Neural cell (in vitro differentiated cells): ENCODE measurements around the gene ENPP7. TPM values are rescaled to one million over a fixed set of nuclear protein-coding genes. Genes with fewer than 3 reads are reported as not detected.

Experiments
- H2AFZ ChIP-seq: fragments of 200-600, 300-800 bp; sonication (generic), shearing (Covaris generic); 2 replicates; pipeline ENCODE4 v1.6.0; 2014; ENCODE audit warnings: low read depth, mild to moderate bottlenecking, antibody characterized with exemption, low read length, moderate library complexity
- H3F3A ChIP-seq: fragments of 200-600 bp; shearing (Covaris generic); 2 replicates; pipeline ENCODE4 v1.6.1; 2016; ENCODE audit warnings: mild to moderate bottlenecking, moderate library complexity, mixed read lengths, antibody characterized with exemption, low read length; ENCODE audit not compliant: insufficient read depth, poor library complexity, severe bottlenecking
- H3K27ac ChIP-seq: fragments of 200-600, 300-800 bp; sonication (generic), shearing (Covaris generic); 2 replicates; pipeline ENCODE4 v1.5.1; 2014; ENCODE audit warnings: mild to moderate bottlenecking, low read length, moderate library complexity
- H3K27me3 ChIP-seq: fragments of 300-800, 200-600 bp; sonication (generic), shearing (Covaris generic); 2 replicates; pipeline ENCODE4 v1.6.0; 2014; ENCODE audit warnings: mild to moderate bottlenecking, low read depth, low read length, moderate library complexity; ENCODE audit not compliant: insufficient read depth
- H3K36me3 ChIP-seq: fragments of 300-800, 200-600 bp; sonication (generic), shearing (Covaris generic); 2 replicates; pipeline ENCODE4 v1.5.1; 2014; ENCODE audit warnings: mild to moderate bottlenecking, antibody characterized with exemption, low read length, moderate library complexity; ENCODE audit not compliant: insufficient read depth
- H3K4me2 ChIP-seq: fragments of 300-800, 200-600 bp; sonication (generic), shearing (Covaris generic); 2 replicates; pipeline ENCODE4 v1.6.0; 2014; ENCODE audit warnings: mild to moderate bottlenecking, low read length
- H3K4me3 ChIP-seq: fragments of 300-800, 200-600 bp; sonication (generic), shearing (Covaris generic); 2 replicates; pipeline ENCODE4 v1.5.1; 2014; ENCODE audit warnings: mild to moderate bottlenecking, low read length, moderate library complexity
- H3K79me2 ChIP-seq: fragments of 200-600 bp; shearing (Covaris generic); replicated peaks from 2 replicates; pipeline ENCODE4 v1.6.0; 2014; ENCODE audit warnings: mild to moderate bottlenecking, low read length, moderate library complexity; ENCODE audit not compliant: insufficient read depth
- H3K9ac ChIP-seq: fragments of 300-800, 200-600 bp; sonication (generic), shearing (Covaris generic); 2 replicates; pipeline ENCODE4 v1.6.1; 2016; ENCODE audit warnings: mild to moderate bottlenecking, low read length, mixed read lengths
- H3K9me2 ChIP-seq: fragments of 200-600 bp; shearing (Covaris generic); 2 replicates; pipeline ENCODE4 v1.6.1; 2016; ENCODE audit warnings: mild to moderate bottlenecking, low read length, mixed read lengths; ENCODE audit not compliant: insufficient read depth
- H3K9me3 ChIP-seq: fragments of 200-600, 300-800 bp; sonication (generic), shearing (Covaris generic); 2 replicates; pipeline ENCODE4 v1.6.1; 2016; ENCODE audit warnings: mild to moderate bottlenecking, mixed run types, low read length, moderate library complexity, mixed read lengths
- H4K20me1 ChIP-seq: fragments of 200-600 bp; shearing (Covaris generic); 2 replicates; pipeline ENCODE4 v1.6.1; 2016; ENCODE audit warnings: mild to moderate bottlenecking, mixed run types; ENCODE audit not compliant: insufficient read depth
- CTCF ChIP-seq: fragments of 450-650 bp; IDR thresholded peaks from 2 replicates; pipeline ENCODE4 v1.5.1; 2014; ENCODE audit warnings: antibody characterized with exemption, mild to moderate bottlenecking, moderate library complexity; ENCODE audit not compliant: poor library complexity, severe bottlenecking
- EP300 ChIP-seq: fragments of 450-650 bp; conservative IDR thresholded peaks from 2 replicates; pipeline ENCODE4 v1.6.1; 2014; ENCODE audit warnings: antibody characterized with exemption, mild to moderate bottlenecking, moderate library complexity; ENCODE audit not compliant: poor library complexity, severe bottlenecking
- EZH2 ChIP-seq: fragments of 200-600, 300-800 bp; shearing (Covaris generic), sonication (generic); IDR thresholded peaks from 2 replicates; pipeline ENCODE4 v1.6.1; 2014; ENCODE audit warnings: antibody characterized with exemption, low read length, borderline replicate concordance, mild to moderate bottlenecking; ENCODE audit not compliant: insufficient read depth, poor library complexity, severe bottlenecking
- MXI1 ChIP-seq: fragments of 450-650 bp; conservative IDR thresholded peaks from 2 replicates; pipeline ENCODE4 v1.6.1; 2014; ENCODE audit warnings: antibody characterized with exemption, mild to moderate bottlenecking; ENCODE audit not compliant: poor library complexity, severe bottlenecking
- POLR2AphosphoS5 ChIP-seq: IDR thresholded peaks from 2 replicates; pipeline ENCODE4 v1.6.1; 2012
- RAD21 ChIP-seq: fragments of 450-650 bp; conservative IDR thresholded peaks from 2 replicates; pipeline ENCODE4 v1.6.1; 2014; ENCODE audit warnings: antibody characterized with exemption, mild to moderate bottlenecking, moderate library complexity
- REST ChIP-seq: IDR thresholded peaks from 2 replicates; pipeline ENCODE4 v1.6.1; 2012; ENCODE audit warnings: borderline replicate concordance
- SMC3 ChIP-seq: fragments of 450-650 bp; conservative IDR thresholded peaks from 2 replicates; pipeline ENCODE4 v1.6.1; 2014; ENCODE audit warnings: antibody characterized with exemption, mild to moderate bottlenecking, moderate library complexity; ENCODE audit not compliant: poor library complexity
- TAF1 ChIP-seq: IDR thresholded peaks from 2 replicates; pipeline ENCODE4 v1.6.1; 2012; ENCODE audit warnings: low read depth
- polyA plus RNA-seq: library from polyadenylated mRNA; depleted of rRNA; stranded (reverse); fragments of >200 nt; gene quantifications from 2 replicates; pipeline ENCODE4 v1.2.3, GENCODE V29; 2014

ENPP7 gene
- polyA plus RNA-seq, 1 donor from 2014 or later: not detected

GRCh38 chr17:79749156-79749815 is 18.5 kb downstream of the ENPP7 start:
- Histone ChIP-seq H3K9ac (no peak overlapping the region), H3K79me2 (no peaks in the 10 kb centered on the region), H3K9me2 (no peaks in the 10 kb centered on the region), H3K4me3 (no peak overlapping the region), H3K36me3 (no peaks in the 10 kb centered on the region), H2AFZ (no peak overlapping the region), H3K4me2 (no peak overlapping the region), H4K20me1 (no peaks in the 10 kb centered on the region), H3F3A (no peaks in the 10 kb centered on the region), H3K9me3 (no peaks in the 10 kb centered on the region), H3K27ac (no peak overlapping the region), H3K27me3 (peaks cover 17% of the 10 kb centered on the region)
- TF ChIP-seq RAD21: no peak
- TF ChIP-seq POLR2AphosphoS5: no peak
- no peak for TF ChIP-seq SMC3
- no peak for TF ChIP-seq TAF1
- TF ChIP-seq REST: no peak
- TF ChIP-seq MXI1: no peak
- TF ChIP-seq EP300: no peak
- no peak for TF ChIP-seq CTCF
- TF ChIP-seq EZH2: no peak

- Histone ChIP-seq H3K27ac (no peak overlapping the region), H3K27me3 (peaks cover 17% of the 10 kb centered on the region), H4K20me1 (no peaks in the 10 kb centered on the region), H3K4me2 (no peak overlapping the region), H3K9ac (no peak overlapping the region), H3K9me3 (no peaks in the 10 kb centered on the region), H3K4me3 (no peak overlapping the region), H3K79me2 (no peaks in the 10 kb centered on the region), H3F3A (no peaks in the 10 kb centered on the region), H3K9me2 (no peaks in the 10 kb centered on the region), H2AFZ (no peak overlapping the region), H3K36me3 (no peaks in the 10 kb centered on the region)
- TF ChIP-seq CTCF: no peak
- no peak for TF ChIP-seq RAD21
- no peak for TF ChIP-seq MXI1
- no peak for TF ChIP-seq EP300
- no peak for TF ChIP-seq SMC3
- no peak for TF ChIP-seq TAF1
- no peak for TF ChIP-seq POLR2AphosphoS5
Observed at GRCh38 chr17:79749958-79750357, 19.2 kb downstream of the ENPP7 start.
